Heart right ventricle (tissue), 16 donors: Measurements from ENCODE around the gene WWOX. TPM values are rescaled to one million over a fixed set of nuclear protein-coding genes. Genes with fewer than 3 reads are reported as not detected.
A peak's percentile ranks its signal among the peaks of the same experiment; 100 is the strongest.

ENCODE experiments used
- ATAC-seq, 8 donors: fragments of 200-7000 bp; cut with Tn5 transposase; one replicate each; pipeline ENCODE4 v1.9.1; 2020; ENCODE audit warnings: mild to moderate bottlenecking in 8 of 8, moderate library complexity in 8 of 8, moderate number of reproducible peaks in 1 of 8
- DNase-seq, 2 donors: peaks; one replicate each; pipeline ENCODE4 v3.0.0-alpha.2; 2020
- H3K27ac ChIP-seq, 10 donors: fragments of 200-600 bp; sonication (generic) in 2 of 10; one replicate each; pipeline versions ENCODE4 v1.5.0 to v1.8.0; 2020 to 2022; ENCODE audit warnings: mild to moderate bottlenecking in 3 of 10
- H3K27me3 ChIP-seq, 7 donors: fragments of 200-600 bp; one replicate each; pipeline ENCODE4 v1.8.0; 2021 to 2022; ENCODE audit warnings: mild to moderate bottlenecking in 2 of 7
- H3K36me3 ChIP-seq, 9 donors: fragments of 200-600 bp; sonication (generic) in 1 of 9; one replicate each; pipeline versions ENCODE4 v1.5.0 to v1.8.0; 2020 to 2022; ENCODE audit warnings: mild to moderate bottlenecking in 2 of 9
- H3K4me1 ChIP-seq, 9 donors: fragments of 200-600 bp; sonication (generic) in 1 of 9; one replicate each; pipeline versions ENCODE4 v1.5.0 to v1.8.0; 2020 to 2022; ENCODE audit warnings: mild to moderate bottlenecking in 4 of 9
- H3K4me3 ChIP-seq, 10 donors: fragments of 200-600 bp; sonication (generic) in 2 of 10; one replicate each; pipeline versions ENCODE4 v1.5.0 to v1.8.0; 2020 to 2022; ENCODE audit warnings: mild to moderate bottlenecking in 7 of 10, moderate library complexity in 2 of 10
- H3K9me3 ChIP-seq, 11 donors: fragments of 200-600 bp in 10 of 11; sonication (generic) in 2 of 11; one replicate each; pipeline versions ENCODE4 v1.5.0 to v1.8.0; 2013 to 2022; ENCODE audit warnings: mild to moderate bottlenecking in 2 of 11, control low read depth in 1 of 11, moderate library complexity in 1 of 11
- CTCF ChIP-seq, 9 donors: fragments of 200-600 bp; sonication (generic) in 2 of 9; IDR thresholded peaks; one replicate each; pipeline versions ENCODE4 v1.5.0 to v1.8.0; 2021 to 2022; ENCODE audit warnings: antibody characterized with exemption in 9 of 9, mild to moderate bottlenecking in 5 of 9, moderate library complexity in 1 of 9
- WGBS, 2 donors: extraction: QIAGEN DNeasy Blood & Tissue Kit; methylation state at CpG; one replicate each; pipeline ENCODE4 v1.1.7; 2013; ENCODE audit warnings: inconsistent platforms in 1 of 2; 5-methylcytosine and 5-hydroxymethylcytosine counted together
- intact Hi-C, 10 donors: fragments of 100-400 bp; cut with DNase I; formaldehyde crosslinking; loops; one replicate each; pipeline versions ENCODE4 v1.11.1 to v1.14.2; 2022
- polyA plus RNA-seq, 2 donors: library from polyadenylated mRNA; stranded (reverse); fragments of 200-250 nt; gene quantifications; one replicate each; pipeline ENCODE4 v1.2.3, GENCODE V29; 2013
- total RNA-seq, 10 donors: library from RNA; stranded (reverse); fragmentation: NEBNext Ultra II Directional in 3 of 10; extraction: Animal tissue kit (Norgen Biotek cat#: 25700) in 3 of 10; gene quantifications; one replicate each; pipeline versions ENCODE4 v1.2.1 to v1.2.4, GENCODE V29; 2021 to 2023
- donor health status: Arrhythmogenic right ventricular cardiomyopathy.
- donor health status: ischemic (EF 13 %, LVEDD 7.1; RV severe dilation, severe dysfunction).
- donor health status: healthy with polysubstance abuse.
- donor health status: DM: no; HTN: yes; CAD: no.
- donor health status: DM: no; HTN: no; CAD: no.
- donor health status: ischemic (EF 25% LVEDD 6.9; RV normal size, moderate dysfunction).
- donor health status: ischemic (EF 25% LVEDD 5.7; RV mildly dilated, moderate dysfunction).
- donor health status: healthy.
- donor health status: DM: yes; HTN: yes; CAD: no.
- donor health status: Ischemic cardiomyopathy.
- donor health status: ischemic (EF 35%, LVEDD 5.7; RV mildly dilated, moderate dysfunction).
- donor health status: nonischemic (EF 11% LVEDD 7.7; RV severe dilation, severe dysfunction).
- donor health status: DM: yes; HTN: yes; CAD: no.
- donor health status: PGD.
- donor health status: ischemic (EF 29% LVEDD 5.4; RV normal size, mild dysfunction).
- donor health status: nonischemic (EF 23%, LVEDD 6.1; RV moderate dilation, normal function).

Gene WWOX
- total and polyA plus RNA-seq, 12 donors: 4.9 to 15.0 (median 9.9) TPM

- Histone ChIP-seq H3K4me1 (peaks cover 0 to 20% (median 0%) of the 10 kb centered on the region in 9 donors), H3K4me3 (peak overlapping the region in 5 of 10 donors; percentile 8 to 38 (median 33)), H3K27ac (peak overlapping the region in 3 of 10 donors; percentile 2 to 39 (median 34)), H3K36me3 (no peaks in the 10 kb centered on the region), H3K27me3 (no peaks in the 10 kb centered on the region), H3K9me3 (peaks cover 0 to 14% (median 0%) of the 10 kb centered on the region in 11 donors)
- WGBS, 2 donors: 9 to 14% methylated on average over 12 of the region's 12 CpGs
- TF ChIP-seq CTCF (IDR thresholded peaks at IDR 0.05): no peak
- DNase-seq (peak; percentile 23 to 30), ATAC-seq (peak; percentile 58 to 97 (median 86))
- intact Hi-C loops: no loop called here
Measured at GRCh38 chr16:78984887-78985464, 885.5 kb downstream of the WWOX start.

- no peaks in the 10 kb centered on the region for H3K27me3 ChIP-seq
- intact Hi-C loops: no loop called here
- ATAC-seq: peak in 4 of 8 donors; percentile 42 to 73 (median 54)
- no peaks in the 10 kb centered on the region for H3K36me3 ChIP-seq
- no peak for DNase-seq
- no peak for TF ChIP-seq CTCF (IDR thresholded peaks at IDR 0.05)
- 62 to 72% methylated on average over 13 of the region's 13 CpGs for WGBS, 2 donors
- H3K9me3 ChIP-seq: peaks cover 0 to 14% (median 0%) of the 10 kb centered on the region in 11 donors
- H3K27ac ChIP-seq: no peak overlapping the region
- no peak overlapping the region for H3K4me3 ChIP-seq
- H3K4me1 ChIP-seq: peaks cover 0 to 21% (median 0%) of the 10 kb centered on the region in 9 donors
Measured at GRCh38 chr16:78985716-78986605, 886.5 kb downstream of the WWOX start.

- no peak for ATAC-seq
- 85 to 90% methylated on average over 8 of the region's 8 CpGs for WGBS, 2 donors
- intact Hi-C loops: no loop called here
- Histone ChIP-seq H3K4me3 (no peak overlapping the region), H3K9me3 (peaks cover 0 to 14% (median 0%) of the 10 kb centered on the region in 11 donors), H3K36me3 (no peaks in the 10 kb centered on the region), H3K27me3 (no peaks in the 10 kb centered on the region), H3K27ac (no peak overlapping the region), H3K4me1 (peaks cover 0 to 21% (median 0%) of the 10 kb centered on the region in 9 donors)
- DNase-seq: no peak
- TF ChIP-seq CTCF (IDR thresholded peaks at IDR 0.05): no peak
Measured at GRCh38 chr16:78987666-78988065, 888.2 kb downstream of the WWOX start.

GRCh38 chr16:78988361-78988969, 889.0 kb downstream of the WWOX start:
- no peak overlapping the region for H3K27ac ChIP-seq
- H3K9me3 ChIP-seq: peaks cover 0 to 9% (median 0%) of the 10 kb centered on the region in 11 donors
- DNase-seq (no peak), ATAC-seq (no peak)
- TF ChIP-seq CTCF (IDR thresholded peaks at IDR 0.05): no peak
- peaks cover 0 to 21% (median 0%) of the 10 kb centered on the region in 9 donors for H3K4me1 ChIP-seq
- H3K4me3 ChIP-seq: no peak overlapping the region
- intact Hi-C loops: no loop called here
- no peaks in the 10 kb centered on the region for H3K36me3 ChIP-seq
- WGBS, 2 donors: 85 to 86% methylated on average over 9 of the region's 9 CpGs
- no peaks in the 10 kb centered on the region for H3K27me3 ChIP-seq
